Mucosa of descending colon (tissue), 3 donors: ENCODE results near the gene ZNHIT3. TPM values are rescaled to one million over a fixed set of nuclear protein-coding genes. Genes with fewer than 3 reads are reported as not detected.
"Not testable (repeated sequence)": the region's sequence is repeated elsewhere in the genome, so short reads cannot be mapped to it uniquely, and the experiment has no call there.

ENCODE experiments used
- ATAC-seq: fragments of 200-7000 bp; cut with Tn5 transposase; one replicate; pipeline ENCODE4 v1.9.1; 2020; ENCODE audit warnings: mild to moderate bottlenecking, moderate library complexity
- DNase-seq, 3 donors: peaks; one replicate each; pipeline ENCODE4 v3.0.0-alpha.2; 2020
- H3K36me3 ChIP-seq: fragments of 200-600 bp; one replicate; pipeline ENCODE4 v1.8.0; 2021; ENCODE audit warnings: low read depth, mild to moderate bottlenecking
- H3K4me1 ChIP-seq: fragments of 200-600 bp; one replicate; pipeline ENCODE4 v1.8.0; 2021; ENCODE audit warnings: low read depth, mild to moderate bottlenecking
- H3K4me3 ChIP-seq: fragments of 200-600 bp; one replicate; pipeline ENCODE4 v1.8.0; 2021; ENCODE audit warnings: mild to moderate bottlenecking
- H3K9me3 ChIP-seq: fragments of 200-600 bp; one replicate; pipeline ENCODE4 v1.8.0; 2021; ENCODE audit warnings: mild to moderate bottlenecking
- CTCF ChIP-seq: fragments of 200-600 bp; IDR thresholded peaks from one replicate; pipeline ENCODE4 v1.8.0; 2022; ENCODE audit warnings: antibody characterized with exemption, mild to moderate bottlenecking
- intact Hi-C, 2 donors: fragments of 100-400 bp; cut with DNase I in 1 of 2; cut with micrococcal nuclease in 1 of 2; formaldehyde crosslinking; loops; one replicate each; pipeline versions ENCODE4 v1.11.0 to v1.11.1; 2022; cut with DNase I, micrococcal nuclease
- total RNA-seq, 3 donors: library from RNA; stranded (reverse); fragmentation: NEBNext Ultra II Directional in 2 of 3; extraction: Animal tissue kit (Norgen Biotek cat#: 25700) in 2 of 3; gene quantifications; one replicate each; pipeline versions ENCODE4 v1.2.1 to v1.2.4, GENCODE V29; 2021 to 2023
- donor health status: DM: no; HTN: no; CAD: no; lungs with moderate emphysema.
- donor health status: DM: no; HTN: no; CAD: no.
- donor health status: DM: no; HTN: yes; CAD: no.

ZNHIT3 gene
- total RNA-seq, 3 donors from 2014 or later = 19.8 to 28.0 (median 21.2) TPM

GRCh38 chr17:36506249-36506826 lies 19.9 kb downstream of the ZNHIT3 start:
- ATAC-seq (no peak), DNase-seq (no peak)
- intact Hi-C loops = no loop called here
- H3K4me1 ChIP-seq = no peaks in the 10 kb centered on the region
- H3K9me3 ChIP-seq = no peaks in the 10 kb centered on the region
- no peaks in the 10 kb centered on the region for H3K36me3 ChIP-seq
- no peak overlapping the region for H3K4me3 ChIP-seq
- no peak for TF ChIP-seq CTCF

- H3K4me1 ChIP-seq = no peaks in the 10 kb centered on the region
- no peak overlapping the region for H3K4me3 ChIP-seq
- DNase-seq (no peak), ATAC-seq (no peak)
- intact Hi-C loops = no loop called here
- no peaks in the 10 kb centered on the region for H3K9me3 ChIP-seq
- H3K36me3 ChIP-seq = no peaks in the 10 kb centered on the region
- TF ChIP-seq CTCF = no peak
Observed at GRCh38 chr17:36506831-36507230, 20.4 kb downstream of the ZNHIT3 start.

GRCh38 chr17:36507266-36507665 lies 20.8 kb downstream of the ZNHIT3 start:
- intact Hi-C loops = no loop called here
- Histone ChIP-seq H3K9me3 (no peaks in the 10 kb centered on the region), H3K4me3 (no peak overlapping the region), H3K4me1 (no peaks in the 10 kb centered on the region), H3K36me3 (no peaks in the 10 kb centered on the region)
- DNase-seq (no peak), ATAC-seq (no peak)
- TF ChIP-seq CTCF = no peak

- ATAC-seq, intact Hi-C loops, H3K4me3 ChIP-seq, H3K36me3 ChIP-seq, DNase-seq, H3K4me1 ChIP-seq, H3K9me3 ChIP-seq: not testable (repeated sequence)
Observed at GRCh38 chr17:36508439-36508838, 22.0 kb downstream of the ZNHIT3 start.

- DNase-seq = no peak
- Histone ChIP-seq H3K4me1 (no peaks in the 10 kb centered on the region), H3K36me3 (no peaks in the 10 kb centered on the region), H3K9me3 (no peaks in the 10 kb centered on the region), H3K4me3 (no peak overlapping the region)
- no peak for ATAC-seq
- intact Hi-C loops = no loop called here
- no peak for TF ChIP-seq CTCF
Observed at GRCh38 chr17:36509272-36509985, 22.9 kb downstream of the ZNHIT3 start.

- intact Hi-C loops = no loop called here
- ATAC-seq (no peak), DNase-seq (no peak)
- Histone ChIP-seq H3K36me3 (no peaks in the 10 kb centered on the region), H3K4me3 (no peak overlapping the region), H3K4me1 (no peaks in the 10 kb centered on the region), H3K9me3 (no peaks in the 10 kb centered on the region)
- TF ChIP-seq CTCF = no peak
Observed at GRCh38 chr17:36510636-36511035, 24.2 kb downstream of the ZNHIT3 start.
